ENCODE results near the gene C11orf97.

- TF ChIP-seq POLR2A (IDR thresholded peaks at IDR 0.05): no peak
- TF ChIP-seq CTCF (IDR thresholded peaks at IDR 0.05): no peak
Measured at GRCh38 chr11:94549146-94549545, 36.9 kb downstream of the C11orf97 start.
